Stomach smooth muscle (tissue), 2 donors: Measurements from ENCODE around the gene CEACAM1.
"Not testable (repeated sequence)": the region's sequence is repeated elsewhere in the genome, so short reads cannot be mapped to it uniquely, and the experiment has no call there.

Source experiments
- H3K27ac ChIP-seq: one replicate; pipeline ENCODE4 v1.7.0; 2013; ENCODE audit warnings: mild to moderate bottlenecking, low read length, inconsistent platforms
- H3K27me3 ChIP-seq, 2 donors: one replicate each; pipeline ENCODE4 v1.7.0; 2013; ENCODE audit warnings: low read length in 2 of 2; ENCODE audit not compliant: insufficient read depth in 2 of 2, control insufficient read depth in 1 of 2
- H3K36me3 ChIP-seq, 2 donors: one replicate each; pipeline ENCODE4 v1.7.0; 2013; ENCODE audit warnings: low read length in 2 of 2; ENCODE audit not compliant: control insufficient read depth in 2 of 2, insufficient read depth in 2 of 2
- H3K4me1 ChIP-seq: one replicate; pipeline ENCODE4 v1.7.0; 2013; ENCODE audit warnings: low read length; ENCODE audit not compliant: control insufficient read depth, insufficient read depth
- H3K4me3 ChIP-seq, 2 donors: one replicate each; pipeline ENCODE4 v1.7.0; 2013; ENCODE audit warnings: low read length in 2 of 2
- H3K9ac ChIP-seq, 2 donors: one replicate each; pipeline ENCODE4 v1.7.0; 2013; ENCODE audit warnings: low read length in 2 of 2, mild to moderate bottlenecking in 1 of 2
- H3K9me3 ChIP-seq, 2 donors: one replicate each; pipeline ENCODE4 v1.7.0; 2013; ENCODE audit warnings: low read length in 2 of 2; ENCODE audit not compliant: control insufficient read depth in 2 of 2
- donor health status: healthy.
- donor health status: Pancreatic carcinoma.

Gene CEACAM1

DNA sequence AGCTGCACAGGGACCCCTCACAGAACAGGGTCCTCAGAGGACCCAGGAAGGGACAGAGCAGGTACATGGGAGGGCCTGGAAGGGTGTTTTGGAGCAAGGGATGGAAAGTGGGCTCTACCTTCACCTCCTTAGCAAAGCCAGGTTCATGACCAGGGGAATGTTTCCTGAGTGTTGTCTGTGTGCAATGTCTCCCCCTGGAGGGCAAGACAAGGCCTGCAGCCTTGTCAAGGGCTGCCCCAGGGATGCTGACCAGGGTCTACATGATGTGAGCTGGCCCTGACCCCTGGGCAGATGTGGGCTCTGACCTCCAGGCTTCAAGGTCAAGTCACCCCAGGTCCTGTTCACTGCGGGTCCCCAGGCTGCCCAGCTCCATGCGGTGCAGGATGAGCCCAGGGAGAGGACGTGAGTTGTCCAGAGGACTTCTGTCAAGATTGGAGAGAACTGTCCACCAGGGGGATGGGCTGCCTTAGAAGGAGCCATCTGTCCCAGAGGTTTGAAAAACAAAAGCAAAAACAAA is 1.0 kb upstream of the CEACAM1 start:
- Histone ChIP-seq H3K4me3 (no peak overlapping the region), H3K9ac (no peak overlapping the region), H3K9me3 (no peaks in the 10 kb centered on the region), H3K27me3 (no peaks in the 10 kb centered on the region), H3K4me1 (no peaks in the 10 kb centered on the region), H3K36me3 (no peaks in the 10 kb centered on the region), H3K27ac (no peak overlapping the region)

DNA sequence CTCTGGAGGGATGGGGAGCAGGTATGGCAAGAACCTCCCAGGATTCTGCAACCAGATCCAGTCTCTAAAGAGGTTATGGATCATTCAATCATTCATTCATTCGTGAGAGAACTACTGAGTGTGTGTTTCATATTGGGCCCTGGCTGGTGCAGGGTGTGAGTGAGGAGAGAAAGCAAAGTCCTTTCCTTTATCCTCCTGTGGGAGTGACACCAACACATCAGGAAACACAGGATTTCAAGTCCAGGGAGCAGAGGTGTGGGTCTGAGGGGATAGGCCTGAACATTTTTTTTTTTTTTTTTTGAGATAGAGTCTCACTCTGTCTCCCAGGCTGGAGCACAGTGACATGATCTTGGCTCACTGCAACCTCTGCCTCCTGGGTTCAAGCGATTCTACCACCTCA is 3.3 kb downstream of the CEACAM1 start:
- H3K9ac ChIP-seq: no peak overlapping the region
- H3K4me1 ChIP-seq: no peaks in the 10 kb centered on the region
- H3K27ac ChIP-seq: no peak overlapping the region
- no peaks in the 10 kb centered on the region for H3K27me3 ChIP-seq
- H3K36me3 ChIP-seq: no peaks in the 10 kb centered on the region
- no peak overlapping the region for H3K4me3 ChIP-seq
- no peaks in the 10 kb centered on the region for H3K9me3 ChIP-seq

- no peaks in the 10 kb centered on the region for H3K36me3 ChIP-seq
- no peak overlapping the region for H3K4me3 ChIP-seq
- H3K9ac ChIP-seq: no peak overlapping the region
- H3K4me1 ChIP-seq: no peaks in the 10 kb centered on the region
- H3K27me3 ChIP-seq: no peaks in the 10 kb centered on the region
- H3K9me3 ChIP-seq: no peaks in the 10 kb centered on the region
- no peak overlapping the region for H3K27ac ChIP-seq
These were observed 4.0 kb downstream of the CEACAM1 start for GRCh38 chr19:42524250-42524649.

GRCh38 chr19:42522262-42522661 is 6.0 kb downstream of the CEACAM1 start:
- not testable (repeated sequence) for H3K27me3 ChIP-seq, H3K27ac ChIP-seq, H3K9me3 ChIP-seq, H3K9ac ChIP-seq, H3K4me1 ChIP-seq, H3K36me3 ChIP-seq, H3K4me3 ChIP-seq

DNA sequence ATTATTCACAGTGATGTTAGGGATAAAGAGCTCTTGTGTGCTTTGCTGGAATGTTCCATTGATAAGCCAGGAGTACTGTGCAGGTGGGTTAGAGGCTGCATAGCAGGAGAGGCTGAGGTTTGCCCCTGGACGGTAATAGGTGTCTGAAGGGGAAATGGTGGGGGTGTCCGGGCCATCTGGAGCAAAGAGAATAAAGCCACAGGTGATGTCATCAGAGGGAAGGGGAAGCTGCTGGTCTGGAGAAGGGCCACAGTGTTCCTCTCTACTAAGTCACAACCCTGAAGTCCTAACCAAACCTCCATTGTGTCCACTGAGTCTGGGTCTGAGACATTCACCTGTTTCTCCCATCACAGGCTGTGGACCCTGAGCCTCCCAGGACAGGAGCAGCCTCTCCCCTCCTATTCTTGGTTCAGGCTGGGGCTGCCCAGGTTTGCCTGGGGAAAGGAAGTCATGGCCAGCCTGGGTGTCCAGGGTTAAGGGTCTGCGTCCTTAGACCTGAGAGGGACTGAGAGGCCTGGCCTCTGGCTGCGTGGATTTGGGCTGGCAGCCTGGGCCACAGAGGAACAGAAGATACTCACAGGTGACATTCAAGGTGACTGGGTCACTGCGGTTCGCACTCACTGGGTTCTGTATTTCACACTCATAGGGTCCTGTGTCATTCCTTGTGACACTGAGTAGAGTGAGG is 6.8 kb downstream of the CEACAM1 start:
- Histone ChIP-seq H3K9me3 (no peaks in the 10 kb centered on the region), H3K4me1 (no peaks in the 10 kb centered on the region), H3K27ac (no peak overlapping the region), H3K27me3 (no peaks in the 10 kb centered on the region), H3K4me3 (no peak overlapping the region), H3K36me3 (no peaks in the 10 kb centered on the region), H3K9ac (no peak overlapping the region)

DNA sequence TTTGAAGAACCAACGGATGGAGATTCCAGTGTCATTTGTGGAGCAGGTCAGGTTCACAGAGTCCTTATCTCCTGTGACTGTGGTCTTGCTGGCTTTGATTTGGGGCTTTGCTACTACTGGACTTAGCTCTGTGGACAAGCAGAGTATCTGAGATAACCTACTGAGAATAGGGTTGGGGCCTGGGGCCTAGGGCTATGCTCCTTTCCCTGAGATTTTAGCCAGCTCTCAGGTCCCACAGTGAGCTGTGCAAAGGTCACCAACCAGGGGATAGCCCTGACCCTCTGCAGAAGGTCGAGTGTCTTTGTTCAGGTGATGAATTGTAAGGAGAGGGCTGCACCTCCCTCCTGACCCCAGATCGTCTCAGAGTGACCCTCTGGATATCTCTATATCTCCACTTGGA is 9.2 kb downstream of the CEACAM1 start:
- no peak overlapping the region for H3K4me3 ChIP-seq
- no peak overlapping the region for H3K9ac ChIP-seq
- H3K4me1 ChIP-seq: no peaks in the 10 kb centered on the region
- H3K27ac ChIP-seq: no peak overlapping the region
- no peaks in the 10 kb centered on the region for H3K27me3 ChIP-seq
- H3K36me3 ChIP-seq: no peaks in the 10 kb centered on the region
- H3K9me3 ChIP-seq: no peaks in the 10 kb centered on the region

GRCh38 chr19:42516771-42517170 is 11.5 kb downstream of the CEACAM1 start:
- Histone ChIP-seq H3K27ac (no peak overlapping the region), H3K27me3 (no peaks in the 10 kb centered on the region), H3K4me3 (no peak overlapping the region), H3K9me3 (no peaks in the 10 kb centered on the region), H3K4me1 (no peaks in the 10 kb centered on the region), H3K9ac (no peak overlapping the region), H3K36me3 (no peaks in the 10 kb centered on the region)

GRCh38 chr19:42515241-42515832 is 12.9 kb downstream of the CEACAM1 start:
- Histone ChIP-seq H3K27me3 (no peaks in the 10 kb centered on the region), H3K9ac (no peak overlapping the region), H3K4me1 (no peaks in the 10 kb centered on the region), H3K9me3 (no peaks in the 10 kb centered on the region), H3K36me3 (no peaks in the 10 kb centered on the region), H3K27ac (no peak overlapping the region), H3K4me3 (no peak overlapping the region)

DNA sequence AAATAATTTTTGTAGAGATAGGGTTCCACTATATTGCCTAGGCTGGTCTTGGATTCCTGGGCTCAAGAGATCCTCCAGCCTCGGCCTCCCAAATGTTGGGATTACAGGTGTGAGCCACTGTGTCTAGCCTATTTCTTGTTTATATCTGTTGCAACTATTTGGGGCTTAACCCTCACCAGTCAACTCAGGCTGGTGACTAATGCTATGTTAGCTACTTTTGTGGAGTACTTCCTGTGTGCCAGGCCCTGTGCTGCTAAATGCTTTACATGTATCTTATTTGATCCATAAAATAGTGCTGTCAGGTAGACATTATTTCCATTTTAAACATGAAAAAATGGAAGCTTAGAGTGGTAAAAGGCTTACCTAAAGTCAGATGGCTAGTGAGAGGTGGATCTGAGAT is 13.8 kb downstream of the CEACAM1 start:
- H3K9ac ChIP-seq: no peak overlapping the region
- H3K9me3 ChIP-seq: no peaks in the 10 kb centered on the region
- no peak overlapping the region for H3K4me3 ChIP-seq
- no peaks in the 10 kb centered on the region for H3K4me1 ChIP-seq
- no peaks in the 10 kb centered on the region for H3K36me3 ChIP-seq
- H3K27ac ChIP-seq: no peak overlapping the region
- no peaks in the 10 kb centered on the region for H3K27me3 ChIP-seq

DNA sequence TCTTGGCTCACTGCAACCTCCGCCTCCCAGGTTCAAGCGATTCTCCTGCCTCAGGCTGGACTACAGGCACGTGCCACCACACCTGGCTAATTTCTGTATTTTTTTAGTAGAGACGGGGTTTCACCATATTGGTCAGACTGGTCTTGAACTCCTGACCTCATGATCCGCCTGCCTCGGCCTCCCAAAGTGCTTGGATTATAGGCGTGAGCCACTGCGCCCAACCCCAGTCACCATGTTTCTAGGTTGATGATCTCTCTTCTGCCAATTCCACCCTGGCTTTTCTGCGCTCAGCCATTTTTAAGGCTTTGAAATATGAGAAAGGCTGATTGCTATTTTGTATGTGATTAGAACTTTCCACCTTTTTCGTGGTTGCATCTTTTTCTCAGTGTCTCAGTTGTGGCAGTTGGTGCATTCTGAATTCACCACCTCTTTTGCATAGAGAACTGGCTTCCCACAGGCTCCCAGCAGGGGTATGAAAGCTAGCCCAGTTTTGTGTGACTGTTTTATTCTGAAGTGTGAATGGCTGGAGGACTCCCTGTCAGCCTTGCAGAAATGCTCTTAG is 15.5 kb downstream of the CEACAM1 start:
- H3K4me1 ChIP-seq: no peaks in the 10 kb centered on the region
- H3K27ac ChIP-seq: no peak overlapping the region

GRCh38 chr19:42512130-42512636 is 16.1 kb downstream of the CEACAM1 start:
- no peak overlapping the region for H3K4me3 ChIP-seq
- no peak overlapping the region for H3K27ac ChIP-seq
- H3K36me3 ChIP-seq: no peaks in the 10 kb centered on the region
- no peaks in the 10 kb centered on the region for H3K9me3 ChIP-seq
- H3K9ac ChIP-seq: no peak overlapping the region
- no peaks in the 10 kb centered on the region for H3K27me3 ChIP-seq
- no peaks in the 10 kb centered on the region for H3K4me1 ChIP-seq

More for the DNA sequence above, 15.5 kb downstream of the CEACAM1 start:
- H3K9me3 ChIP-seq: no peaks in the 10 kb centered on the region
- H3K27me3 ChIP-seq: no peaks in the 10 kb centered on the region
- no peaks in the 10 kb centered on the region for H3K36me3 ChIP-seq
- no peak overlapping the region for H3K4me3 ChIP-seq
- H3K9ac ChIP-seq: no peak overlapping the region
